HG02610 (cell line): Measurements from ENCODE around the gene DAGLA.
A peak's percentile ranks its signal among the peaks of the same experiment; 100 is the strongest.

Experiments used
- ATAC-seq: cut with Tn5 transposase; IDR thresholded peaks from one replicate; pipeline ENCODE4 v1.9.1; 2021; ENCODE audit warnings: mild to moderate bottlenecking, moderate library complexity; ENCODE audit not compliant: unreplicated experiment

The DAGLA gene

DNA sequence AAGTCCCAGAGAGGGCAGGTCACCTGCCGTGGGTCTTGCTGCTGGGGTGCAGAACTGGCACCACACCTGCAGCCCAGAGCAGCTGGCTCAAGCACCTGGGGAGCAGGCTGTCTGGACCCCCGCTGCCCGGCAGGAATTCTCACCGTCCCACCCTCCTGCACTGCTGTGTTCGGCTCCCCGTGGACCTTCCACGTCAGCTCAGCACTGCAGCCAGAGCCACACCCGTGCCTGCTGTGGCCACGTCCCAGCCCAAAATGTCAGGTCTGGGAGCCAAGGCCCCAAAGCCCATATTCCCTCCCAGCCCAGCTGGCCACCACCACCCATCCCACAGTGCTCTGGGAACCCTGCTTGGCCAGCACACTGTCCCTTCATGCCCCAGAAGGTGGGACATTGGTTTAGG lies 44.2 kb downstream of the DAGLA start:
- no peak for ATAC-seq

DNA sequence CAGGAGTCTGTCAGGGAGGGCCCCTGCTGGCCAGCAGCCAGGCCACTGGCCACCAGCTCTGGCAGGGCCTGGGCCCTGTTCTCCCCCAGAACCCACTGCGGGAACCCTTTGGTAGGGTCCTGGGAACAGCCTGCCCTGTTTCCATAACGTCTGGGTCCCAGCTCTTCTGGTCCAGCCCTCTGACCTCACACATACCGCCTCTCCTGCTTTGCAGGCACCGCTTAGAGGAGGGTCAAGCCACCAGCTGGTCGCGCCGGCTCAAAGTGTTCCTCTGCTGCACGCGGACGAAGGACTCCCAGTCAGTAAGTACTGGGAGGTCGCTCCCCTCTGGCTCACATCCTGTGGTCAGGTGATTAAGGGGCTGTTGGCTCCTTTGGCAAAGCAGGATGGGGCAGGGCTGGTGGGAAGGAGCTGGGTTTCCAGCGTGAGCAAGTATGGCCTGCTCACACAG lies 45.6 kb downstream of the DAGLA start:
- no peak for ATAC-seq

DNA sequence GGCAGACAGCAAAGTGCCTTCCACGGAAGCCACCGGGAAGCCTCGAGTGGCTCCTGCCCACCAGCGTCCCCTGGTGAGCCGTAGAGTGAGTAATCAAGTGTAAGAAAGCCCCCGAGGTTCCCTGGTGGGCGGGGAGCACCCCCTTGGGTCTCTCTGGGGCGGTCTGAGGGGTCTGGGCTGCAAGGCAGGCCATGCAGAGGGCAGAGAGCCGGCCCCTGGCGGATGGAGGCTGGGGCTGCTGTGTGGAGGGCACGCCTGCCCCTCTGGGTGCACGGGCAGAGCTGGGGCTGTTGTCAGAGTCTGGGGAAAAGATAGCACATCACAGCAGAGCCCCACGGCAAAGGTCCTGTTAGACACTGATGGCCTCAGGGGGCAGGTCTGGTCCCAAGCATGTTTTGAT lies 46.6 kb downstream of the DAGLA start:
- no peak for ATAC-seq

DNA sequence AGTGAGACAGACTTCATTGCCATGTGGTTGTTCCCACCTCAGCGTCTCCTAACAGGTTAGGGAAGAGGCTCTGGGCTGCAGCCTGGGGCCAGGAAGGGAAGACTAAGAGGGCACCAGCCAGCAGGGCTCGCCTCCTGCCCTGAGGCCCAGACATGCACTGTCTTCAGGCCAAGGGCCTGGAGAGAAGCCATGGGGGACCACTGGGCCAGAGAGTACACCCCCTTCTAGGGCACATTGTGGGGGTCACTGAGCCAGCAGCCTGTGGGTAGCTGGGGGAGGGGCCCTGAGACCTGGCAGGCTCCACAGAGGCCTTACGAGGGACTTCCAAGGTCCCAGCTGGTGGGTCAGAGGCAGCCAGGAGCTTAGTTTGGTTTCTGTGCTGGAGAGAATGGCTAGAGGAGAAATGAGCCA lies 47.2 kb downstream of the DAGLA start:
- no peak for ATAC-seq

DNA sequence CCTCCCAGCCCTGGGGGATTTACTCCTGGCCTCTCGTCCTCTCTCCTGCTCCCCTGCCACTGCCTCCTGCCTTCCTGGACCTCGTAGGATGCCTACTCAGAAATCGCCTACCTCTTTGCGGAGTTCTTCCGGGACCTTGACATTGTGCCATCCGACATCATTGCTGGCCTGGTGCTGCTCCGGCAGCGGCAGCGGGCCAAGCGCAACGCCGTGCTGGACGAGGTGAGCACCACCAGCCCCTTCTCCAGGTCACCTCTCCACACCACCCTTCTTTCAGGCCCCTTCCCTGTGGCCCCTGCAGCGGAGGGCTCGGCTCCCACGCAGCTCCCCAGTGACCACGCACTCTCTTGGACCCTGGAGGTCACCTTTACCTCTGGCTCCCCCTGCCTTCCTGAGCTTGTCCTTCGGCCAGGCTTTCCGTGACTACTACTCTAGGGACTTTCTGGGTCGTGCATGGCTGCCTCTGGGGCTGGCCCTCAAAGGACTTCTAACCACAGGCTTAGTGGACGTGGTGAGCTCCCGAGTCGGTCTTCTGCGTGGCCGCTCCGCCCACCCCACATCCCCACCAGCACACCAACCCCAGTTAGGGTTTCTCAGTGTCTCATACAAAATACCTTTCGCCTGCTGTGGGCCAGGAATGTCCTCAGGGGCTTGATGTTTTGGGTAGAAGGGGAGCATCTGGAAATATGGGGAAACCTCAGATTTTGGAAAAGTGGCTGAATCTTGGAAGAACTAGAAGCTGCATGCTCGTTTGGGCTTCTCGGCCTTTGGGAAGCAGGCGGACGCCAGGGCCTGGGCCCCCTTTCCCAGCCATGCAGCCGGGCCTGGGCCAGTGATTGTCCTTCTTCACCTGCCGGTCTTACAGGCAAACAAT lies 48.1 kb downstream of the DAGLA start:
- ATAC-seq: no peak

DNA sequence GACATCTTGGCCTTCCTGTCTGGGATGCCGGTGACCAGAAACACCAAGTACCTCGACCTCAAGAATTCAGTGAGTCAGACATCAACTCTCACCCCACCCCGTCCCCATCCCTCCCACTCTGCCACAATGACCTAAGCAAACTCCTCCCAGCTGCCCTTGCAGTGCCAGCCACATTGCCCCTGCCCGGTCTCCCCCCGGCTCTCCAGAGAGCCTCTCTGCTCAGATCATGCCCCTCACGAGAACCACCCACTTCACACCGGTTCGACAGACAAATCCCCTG lies 48.7 kb downstream of the DAGLA start:
- ATAC-seq: no peak

DNA sequence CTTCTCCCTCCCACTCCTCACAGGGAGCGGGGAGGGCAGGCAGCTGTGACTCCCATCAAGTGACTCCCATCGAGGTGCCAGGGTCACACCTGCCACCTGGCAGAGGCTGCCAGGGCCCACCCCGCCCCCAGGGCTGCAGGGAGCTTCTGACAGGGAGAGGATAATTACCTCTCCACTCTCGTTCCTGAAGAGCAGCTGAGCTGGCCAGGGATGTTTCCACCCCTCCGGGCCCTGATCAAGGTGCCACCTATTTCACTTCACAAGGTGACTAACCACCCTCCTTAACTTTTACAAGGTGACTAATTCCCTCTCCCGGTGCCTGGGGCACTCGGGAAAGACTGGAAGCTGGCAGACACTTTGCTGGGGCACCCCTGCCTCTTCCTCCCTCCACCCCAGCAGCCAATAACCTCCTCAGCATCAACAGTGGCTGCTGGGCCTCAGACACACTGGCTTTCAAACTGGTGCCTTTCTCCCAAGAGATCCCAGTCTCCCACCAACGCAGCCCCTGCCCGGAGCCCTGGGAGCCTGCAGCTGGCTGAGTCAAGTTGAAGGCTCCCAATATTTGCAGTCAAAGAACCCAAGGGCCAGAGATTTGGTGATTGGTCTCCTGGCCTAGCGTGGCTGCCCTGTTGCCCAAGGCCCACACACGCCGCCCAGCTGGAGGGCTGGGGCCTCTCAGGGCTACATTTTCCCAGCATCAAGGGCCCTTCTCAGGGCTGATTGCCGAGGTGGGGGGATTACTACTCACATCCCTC lies 50.2 kb downstream of the DAGLA start:
- ATAC-seq: no peak

DNA sequence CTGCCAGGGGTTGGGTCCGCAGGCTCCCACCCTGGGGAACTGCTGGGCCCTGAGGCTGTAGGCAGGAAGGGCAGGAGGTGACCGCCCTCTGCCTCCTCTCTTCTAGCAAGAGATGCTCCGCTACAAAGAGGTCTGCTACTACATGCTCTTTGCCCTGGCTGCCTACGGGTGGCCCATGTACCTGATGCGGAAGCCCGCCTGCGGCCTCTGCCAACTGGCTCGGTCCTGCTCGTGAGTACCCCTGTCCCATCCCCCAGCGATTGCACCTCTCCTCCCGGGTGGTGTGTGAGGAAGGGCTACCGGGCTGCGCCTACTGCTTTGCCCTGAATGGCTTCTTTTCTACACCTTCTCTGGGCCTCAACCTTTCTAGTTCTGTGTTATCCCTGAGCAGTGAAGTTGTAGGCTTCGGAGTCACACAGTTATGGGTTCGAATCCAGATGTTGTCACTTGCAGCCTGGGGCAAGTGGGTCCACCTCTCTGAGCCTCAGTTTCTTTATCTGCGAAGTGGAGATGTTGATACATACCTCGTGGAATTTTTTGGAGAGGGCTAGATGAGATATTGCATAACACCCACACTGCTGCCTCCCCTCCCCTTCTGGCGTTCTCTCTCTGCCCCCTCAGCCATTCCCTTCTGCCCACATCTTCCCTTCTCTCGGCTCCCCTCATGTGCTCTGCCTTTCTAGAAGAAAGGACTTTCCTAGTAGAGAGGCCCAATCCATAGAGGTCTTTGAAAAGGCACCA lies 51.2 kb downstream of the DAGLA start:
- no peak for ATAC-seq

DNA sequence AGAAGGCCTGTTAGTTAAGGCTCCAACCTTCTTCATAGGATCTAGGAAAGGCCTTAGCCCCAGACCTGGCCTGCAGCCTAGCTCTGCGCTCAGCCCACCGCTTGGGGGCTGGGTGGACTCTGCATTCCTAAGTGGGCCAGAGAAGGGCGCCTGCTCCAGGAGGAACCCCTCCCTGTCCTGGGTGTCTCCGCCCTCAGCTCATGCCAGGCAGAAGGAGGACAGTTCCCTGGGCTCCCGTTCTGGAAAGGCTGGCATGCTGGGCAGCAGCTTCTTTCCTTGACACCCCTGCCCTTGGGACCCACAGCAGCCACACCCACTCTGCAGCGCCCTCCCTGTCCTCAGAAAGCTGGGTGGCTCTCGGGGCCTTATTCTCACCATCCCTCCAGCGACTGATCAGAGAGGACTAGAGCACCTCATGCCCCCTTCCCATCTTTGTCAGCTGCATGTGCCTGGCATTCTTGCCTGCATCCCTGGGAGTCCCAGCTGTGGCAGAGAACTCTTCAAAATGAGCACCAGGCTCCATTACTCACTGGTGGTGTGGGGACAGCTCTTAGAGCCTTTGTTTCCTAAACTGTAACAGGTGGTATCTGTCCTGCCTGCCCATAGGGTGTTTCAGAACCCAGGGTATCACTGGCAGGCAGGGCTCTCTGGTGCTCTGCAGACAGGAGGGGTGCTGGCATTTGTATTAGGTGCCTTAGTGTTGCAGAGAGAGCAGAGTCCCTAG lies 51.9 kb downstream of the DAGLA start:
- ATAC-seq: no peak

DNA sequence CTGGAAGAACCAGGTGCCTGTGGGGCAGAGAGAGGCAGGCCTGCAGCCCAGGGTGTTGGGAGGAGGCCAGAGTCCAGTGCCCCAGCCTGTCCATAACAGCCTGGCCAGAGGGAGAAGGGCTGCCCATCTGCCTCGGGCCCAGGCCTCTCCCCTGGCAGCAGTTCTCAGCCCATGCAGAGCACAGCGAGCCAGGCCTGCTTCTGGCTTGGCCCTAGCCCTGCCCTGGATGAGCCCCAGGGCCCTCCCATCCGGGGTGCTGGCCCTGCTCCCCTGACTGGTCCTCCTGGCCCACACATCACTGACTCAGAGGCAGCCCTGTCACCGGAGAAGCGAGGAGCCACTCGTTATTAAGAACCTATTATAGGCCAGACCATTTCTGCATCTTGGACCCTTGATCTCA lies 52.5 kb downstream of the DAGLA start:
- no peak for ATAC-seq

DNA sequence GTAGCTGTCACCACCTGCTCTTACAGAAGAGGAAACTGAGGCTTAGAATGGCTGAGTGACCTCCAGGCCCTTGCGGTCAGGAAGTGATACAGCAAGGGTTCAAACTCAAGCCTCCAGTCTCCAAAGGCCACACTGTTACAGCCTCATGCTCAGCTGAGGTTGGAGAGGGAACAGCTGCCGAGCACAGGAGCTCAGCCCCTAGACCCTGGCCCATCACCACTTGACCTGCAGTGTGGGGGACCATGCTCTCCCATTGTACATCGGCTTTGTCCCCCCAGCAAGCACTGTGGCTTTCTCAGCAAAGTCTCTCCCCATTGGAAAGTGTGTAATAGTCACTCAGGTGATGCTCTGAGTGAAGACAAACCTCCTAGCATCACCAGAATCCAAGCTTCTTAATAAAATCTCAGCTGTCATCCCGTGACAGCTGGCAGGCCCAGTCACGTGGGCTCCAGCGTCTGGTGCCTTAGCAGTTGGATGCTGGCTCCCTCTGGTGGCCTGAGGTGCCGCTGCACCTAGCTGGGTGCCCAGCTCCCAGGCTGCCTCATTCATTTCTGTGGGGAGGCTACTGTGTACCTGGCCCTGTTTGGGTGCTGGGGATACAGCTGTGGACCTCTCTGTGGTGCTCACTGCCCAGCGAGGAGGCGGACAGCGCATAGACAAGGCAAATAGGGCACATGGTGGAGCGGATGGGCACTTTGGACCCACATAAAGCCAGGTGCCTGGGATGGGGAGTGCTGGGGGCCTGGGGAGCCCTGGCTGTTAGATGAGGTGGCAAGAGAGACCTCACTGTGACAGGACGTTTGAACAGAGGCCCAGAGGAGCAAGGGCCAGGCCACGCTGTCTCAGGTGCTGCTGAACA lies 53.2 kb downstream of the DAGLA start:
- ATAC-seq: peak; percentile 76

DNA sequence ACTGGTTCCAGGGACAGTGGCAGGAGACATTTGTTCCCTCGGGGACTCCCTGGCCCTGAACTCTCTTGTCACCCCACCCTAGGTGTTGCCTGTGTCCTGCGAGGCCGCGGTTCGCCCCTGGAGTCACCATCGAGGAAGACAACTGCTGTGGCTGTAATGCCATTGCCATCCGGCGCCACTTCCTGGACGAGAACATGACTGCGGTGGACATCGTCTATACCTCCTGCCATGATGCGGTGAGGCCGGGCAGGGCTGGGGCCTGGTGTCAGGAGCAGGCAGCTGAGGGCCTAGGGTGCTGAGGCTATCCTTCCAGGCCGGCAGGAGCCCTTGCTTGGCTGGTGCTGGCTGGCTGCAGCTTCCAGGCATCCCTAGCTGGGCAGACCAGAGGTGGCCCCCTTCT lies 54.6 kb downstream of the DAGLA start:
- ATAC-seq: no peak

DNA sequence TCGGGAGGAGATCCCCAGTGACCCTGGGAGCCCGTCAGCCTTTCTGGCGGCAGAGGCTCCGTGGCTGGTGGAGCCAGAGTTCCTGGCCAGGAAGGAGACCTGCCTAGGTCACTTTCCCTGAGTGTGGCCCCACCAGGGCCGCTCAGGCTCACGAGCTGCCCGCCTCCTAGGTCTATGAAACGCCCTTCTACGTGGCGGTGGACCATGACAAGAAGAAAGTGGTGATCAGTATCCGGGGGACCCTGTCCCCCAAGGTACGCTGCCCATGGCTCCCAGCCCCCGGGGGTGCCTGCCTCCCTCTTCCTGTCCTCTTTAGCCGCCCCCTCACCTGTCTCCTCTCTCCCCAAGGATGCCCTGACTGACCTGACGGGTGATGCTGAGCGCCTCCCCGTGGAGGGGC lies 55.2 kb downstream of the DAGLA start:
- no peak for ATAC-seq

DNA sequence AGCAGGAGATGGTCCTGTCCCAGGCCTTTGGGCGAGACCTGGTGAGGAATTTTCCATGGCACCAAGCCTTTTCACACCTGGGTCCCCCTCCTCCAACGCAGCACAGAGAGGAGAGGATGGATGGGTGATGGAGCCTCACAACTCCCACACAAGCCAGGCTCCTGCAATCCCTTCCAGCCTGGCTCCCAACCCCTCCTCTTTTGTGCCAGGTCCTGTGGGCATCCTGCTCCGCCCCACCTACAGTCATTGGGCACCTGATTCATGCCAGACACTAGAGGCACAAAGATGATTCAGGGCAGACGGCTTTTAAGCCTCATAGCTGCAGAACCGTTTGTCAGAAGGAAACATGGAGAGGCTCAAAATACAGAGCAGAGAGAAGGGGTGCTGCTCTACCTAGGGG lies 56.1 kb downstream of the DAGLA start:
- ATAC-seq: no peak

DNA sequence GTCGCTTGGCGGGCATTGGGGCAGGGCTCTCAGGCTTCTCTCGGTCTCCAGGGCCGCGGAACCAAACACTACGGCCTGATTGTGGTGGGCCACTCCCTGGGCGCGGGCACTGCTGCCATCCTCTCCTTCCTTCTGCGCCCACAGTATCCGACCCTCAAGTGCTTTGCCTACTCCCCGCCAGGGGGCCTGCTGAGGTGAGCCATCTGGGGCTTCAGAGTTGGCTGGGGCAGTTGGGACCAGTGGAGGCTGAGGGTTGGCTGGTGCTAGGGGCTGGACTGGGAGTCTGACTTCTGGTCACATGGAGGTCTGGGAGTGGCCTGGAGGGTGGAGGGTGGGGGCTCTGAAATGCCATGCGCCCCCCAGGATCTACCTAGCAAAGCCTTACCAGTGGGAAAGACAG lies 56.9 kb downstream of the DAGLA start:
- ATAC-seq: no peak

DNA sequence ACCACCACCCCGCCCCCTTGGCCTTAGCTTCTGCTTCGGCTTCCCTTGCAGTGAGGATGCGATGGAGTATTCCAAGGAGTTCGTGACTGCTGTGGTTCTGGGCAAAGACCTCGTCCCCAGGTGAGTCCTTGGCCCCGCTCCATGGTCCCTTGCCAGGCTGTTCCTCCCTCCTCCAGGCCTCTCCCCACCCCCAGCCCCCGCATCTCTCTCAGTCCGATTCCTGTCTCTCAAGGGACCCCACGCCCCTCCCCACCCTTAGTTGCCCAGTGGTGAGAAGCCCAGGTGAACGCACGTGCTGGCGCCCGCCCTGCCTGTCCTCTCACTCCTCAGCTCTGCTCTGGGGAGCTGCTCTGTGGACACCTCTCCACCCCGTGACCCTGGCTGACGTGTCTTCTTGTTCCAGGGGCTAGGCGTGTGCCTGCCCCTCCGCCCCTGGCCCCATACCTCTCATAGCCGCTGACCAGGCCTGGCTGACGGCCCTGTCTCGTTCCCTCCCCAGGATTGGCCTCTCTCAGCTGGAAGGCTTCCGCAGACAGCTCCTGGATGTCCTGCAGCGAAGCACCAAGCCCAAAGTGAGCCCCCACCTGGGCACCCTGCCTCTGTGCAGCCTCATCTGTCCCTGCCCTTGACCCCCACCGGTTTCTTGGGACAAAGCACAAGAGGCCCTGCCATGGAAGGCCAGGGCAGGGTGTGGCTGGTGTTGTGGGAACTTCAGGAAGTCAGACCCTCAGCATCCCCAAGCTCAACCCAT lies 57.6 kb downstream of the DAGLA start:
- ATAC-seq: no peak

DNA sequence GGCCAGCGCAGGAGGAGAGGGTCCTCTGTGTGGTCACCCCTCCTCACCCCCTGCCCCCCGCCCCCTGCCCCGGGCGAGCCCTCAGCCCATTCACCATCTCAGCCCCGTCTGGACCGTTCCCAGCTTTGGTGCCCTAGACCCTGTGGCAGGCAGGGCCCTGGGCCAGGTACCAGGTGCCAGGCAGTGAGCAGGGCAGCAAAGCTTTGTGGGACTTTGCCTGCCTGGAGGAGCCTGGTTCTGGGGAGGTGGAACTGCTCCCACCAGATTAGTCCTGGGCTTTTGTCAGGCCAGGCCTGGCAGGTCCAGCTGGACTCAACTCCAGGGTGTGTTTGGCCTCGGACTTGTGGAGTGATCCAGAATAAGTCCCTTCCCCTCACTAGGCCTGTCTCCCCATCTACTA lies 58.6 kb downstream of the DAGLA start:
- no peak for ATAC-seq

DNA sequence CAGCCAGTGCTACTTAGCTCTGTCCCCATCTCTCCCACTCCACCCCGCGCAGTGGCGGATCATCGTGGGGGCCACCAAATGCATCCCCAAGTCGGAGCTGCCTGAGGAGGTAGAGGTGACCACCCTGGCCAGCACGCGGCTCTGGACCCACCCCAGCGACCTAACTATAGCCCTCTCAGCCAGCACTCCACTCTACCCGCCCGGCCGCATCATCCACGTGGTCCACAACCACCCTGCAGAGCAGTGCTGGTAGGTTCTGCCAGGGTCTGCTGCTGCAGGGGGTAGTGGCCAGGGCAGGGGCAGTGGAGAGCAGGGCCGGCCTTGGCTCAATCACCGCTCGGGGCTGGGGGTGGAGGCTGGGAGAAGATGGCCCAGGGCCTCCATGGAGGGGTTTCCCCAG lies 59.2 kb downstream of the DAGLA start:
- ATAC-seq: no peak

DNA sequence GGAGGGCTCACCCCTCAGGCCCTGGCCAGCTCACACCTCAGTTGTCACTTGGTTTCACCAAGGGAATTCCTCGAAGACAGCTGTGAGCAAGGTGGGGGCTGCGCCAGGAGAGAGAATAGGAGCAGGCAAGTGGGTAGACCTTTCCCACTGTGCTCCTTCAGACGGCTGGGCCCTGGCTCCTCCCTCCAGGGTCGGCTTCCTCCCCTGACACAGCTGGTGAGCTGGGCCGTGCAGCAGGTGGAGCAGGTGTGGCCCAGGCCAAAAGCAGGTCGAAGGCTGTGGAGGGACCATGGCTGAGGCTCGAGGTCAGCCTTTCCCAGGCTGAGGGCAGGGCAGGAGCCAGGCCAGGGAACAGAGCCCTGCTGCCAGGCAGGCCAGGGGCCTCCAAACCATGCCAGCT lies 59.8 kb downstream of the DAGLA start:
- no peak for ATAC-seq

DNA sequence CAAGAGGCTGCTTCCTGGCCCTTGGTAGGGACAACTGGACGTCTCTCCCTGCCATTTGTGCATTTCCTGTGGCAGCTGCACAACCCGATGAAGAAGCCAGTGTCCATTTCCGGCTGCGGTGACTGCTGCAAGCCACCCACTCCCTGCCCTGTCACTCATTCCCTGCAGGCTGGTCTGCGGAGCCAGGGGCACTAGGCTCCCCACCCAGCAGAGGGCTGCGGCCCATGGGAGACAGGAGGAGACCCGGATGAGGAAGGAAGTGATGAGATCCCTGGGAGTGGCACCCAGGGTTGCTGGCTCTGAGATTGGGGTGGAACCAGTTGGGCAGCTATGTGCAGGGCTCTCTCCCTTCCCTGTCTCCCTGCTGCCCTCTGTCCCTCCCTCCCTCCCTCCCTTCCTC lies 62.2 kb downstream of the DAGLA start:
- no peak for ATAC-seq
